IMR-90 (cell line): ENCODE measurements around the gene SH3GLB2. TPM values are rescaled to one million over a fixed set of nuclear protein-coding genes. Genes with fewer than 3 reads are reported as not detected.

Experiments used
- ATAC-seq: fragments of 200-7000 bp; cut with Tn5 transposase; 2 replicates; pipeline ENCODE4 v1.9.1; 2020; ENCODE audit warnings: low read depth, mild to moderate bottlenecking, moderate library complexity
- BruUV-seq: library from RNA; stranded (reverse); fragments of 400-500 nt; replicated peaks from 2 replicates; lab custom pipeline; 2021; lab: Mats Ljungman, UMichigan
- CTCF ChIA-PET: fragments of 300-600 bp; formaldehyde crosslinking; extraction: SDS; loops from one replicate; lab custom pipeline; 2021; ENCODE audit warnings: antibody characterized with exemption; lab: Yijun Ruan, JAX
- POLR2A ChIA-PET: fragments of 300-600 bp; sonication (Branson Sonifier 250); formaldehyde crosslinking; loops from one replicate; lab custom pipeline; 2022; ENCODE audit warnings: antibody characterized with exemption; ENCODE audit not compliant: unreplicated experiment; lab: Charles Lee
- DNase-seq: peaks from one replicate; pipeline ENCODE4 v3.0.0; 2013
- H2AFZ ChIP-seq: replicated peaks from 2 replicates; pipeline ENCODE3; 2013; ENCODE audit warnings: low read length, mild to moderate bottlenecking; ENCODE audit not compliant: poor library complexity
- H2AK5ac ChIP-seq: 2 replicates; pipeline ENCODE4 v1.6.1; 2013; ENCODE audit warnings: low read depth, low read length, inconsistent platforms
- H2AK9ac ChIP-seq: replicated peaks from 2 replicates; pipeline ENCODE3; 2013; ENCODE audit warnings: mild to moderate bottlenecking, low read depth, low read length, moderate library complexity; ENCODE audit not compliant: poor library complexity
- H2BK120ac ChIP-seq: 2 replicates; pipeline ENCODE4 v1.6.1; 2013; ENCODE audit warnings: low read depth, low read length, inconsistent platforms
- H2BK15ac ChIP-seq: 3 replicates; pipeline ENCODE4 v1.6.1; 2013; ENCODE audit warnings: low read depth, low read length, inconsistent platforms
- H2BK20ac ChIP-seq: 2 replicates; pipeline ENCODE4 v1.6.1; 2013; ENCODE audit warnings: low read depth, mild to moderate bottlenecking, inconsistent platforms, low read length, moderate library complexity
- H2BK5ac ChIP-seq: 2 replicates; pipeline ENCODE4 v1.6.1; 2013; ENCODE audit warnings: mild to moderate bottlenecking, low read depth, low read length, inconsistent platforms; ENCODE audit not compliant: poor library complexity, severe bottlenecking
- H3K14ac ChIP-seq: replicated peaks from 2 replicates; pipeline ENCODE4 v1.6.1; 2013; ENCODE audit warnings: low read depth, low read length, inconsistent platforms
- H3K18ac ChIP-seq: 2 replicates; pipeline ENCODE4 v1.6.1; 2013; ENCODE audit warnings: low read depth, low read length, control low read depth
- H3K23ac ChIP-seq: 2 replicates; pipeline ENCODE4 v1.6.1; 2013; ENCODE audit warnings: low read depth, low read length, inconsistent platforms
- H3K27ac ChIP-seq: 2 replicates; pipeline ENCODE4 v1.5.1; 2013; ENCODE audit warnings: mild to moderate bottlenecking, control low read depth, low read length; ENCODE audit not compliant: insufficient read depth
- H3K27me3 ChIP-seq: 2 replicates; pipeline ENCODE4 v1.6.1; 2013; ENCODE audit warnings: low read length; ENCODE audit not compliant: control insufficient read depth, insufficient read depth
- H3K36me3 ChIP-seq: 2 replicates; pipeline ENCODE4 v1.6.1; 2013; ENCODE audit warnings: low read length, mixed read lengths; ENCODE audit not compliant: control insufficient read depth, insufficient read depth
- H3K4ac ChIP-seq: 2 replicates; pipeline ENCODE4 v1.6.1; 2013; ENCODE audit warnings: low read depth, low read length, inconsistent platforms
- H3K4me1 ChIP-seq: 2 replicates; pipeline ENCODE4 v1.6.1; 2013; ENCODE audit warnings: low read length, mixed read lengths; ENCODE audit not compliant: control insufficient read depth, insufficient read depth
- H3K4me2 ChIP-seq: 2 replicates; pipeline ENCODE4 v1.6.1; 2013; ENCODE audit warnings: low read depth, mild to moderate bottlenecking, control low read depth, low read length, moderate library complexity
- H3K4me3 ChIP-seq: 2 replicates; pipeline ENCODE4 v1.5.1; 2013; ENCODE audit warnings: low read depth, mild to moderate bottlenecking, control low read depth, low read length, moderate library complexity; ENCODE audit not compliant: insufficient read depth
- H3K56ac ChIP-seq: 2 replicates; pipeline ENCODE4 v1.6.1; 2013; ENCODE audit warnings: low read length, inconsistent platforms; ENCODE audit not compliant: insufficient read depth; ENCODE audit errors: extremely low read depth
- H3K79me1 ChIP-seq, 2 experiments: 2 replicates each; pipeline ENCODE4 v1.6.1; 2013; ENCODE audit warnings: low read length in 2 of 2, inconsistent platforms in 1 of 2, low read depth in 1 of 2
- H3K9ac ChIP-seq: 2 replicates; pipeline ENCODE4 v1.6.1; 2013; ENCODE audit warnings: low read depth, low read length, control low read depth
- H3K9me1 ChIP-seq: 2 replicates; pipeline ENCODE4 v1.6.1; 2013; ENCODE audit warnings: low read length, inconsistent platforms; ENCODE audit not compliant: insufficient read depth
- H3K9me3 ChIP-seq: 2 replicates; pipeline ENCODE4 v1.6.1; 2013; ENCODE audit warnings: low read length; ENCODE audit not compliant: control insufficient read depth, insufficient read depth
- H4K20me1 ChIP-seq: 2 replicates; pipeline ENCODE4 v1.6.1; 2013; ENCODE audit warnings: low read length, inconsistent platforms; ENCODE audit not compliant: insufficient read depth
- H4K5ac ChIP-seq: 2 replicates; pipeline ENCODE4 v1.6.1; 2013; ENCODE audit warnings: mild to moderate bottlenecking, low read depth, low read length, control low read depth
- H4K8ac ChIP-seq, 2 experiments: 2 replicates each; pipeline ENCODE4 v1.6.1; 2013; ENCODE audit warnings: low read depth in 2 of 2, low read length in 2 of 2, control low read depth in 1 of 2, inconsistent platforms in 1 of 2
- H4K91ac ChIP-seq: 2 replicates; pipeline ENCODE4 v1.6.1; 2013; ENCODE audit warnings: low read depth, low read length, inconsistent platforms; ENCODE audit not compliant: insufficient read depth
- CEBPB ChIP-seq: IDR thresholded peaks from 2 replicates; pipeline ENCODE4 v1.6.1; 2012; ENCODE audit warnings: low read depth, low read length, improper control_type of control experiment
- MAFK ChIP-seq: IDR thresholded peaks from 2 replicates; pipeline ENCODE4 v1.6.1; 2012; ENCODE audit warnings: low read depth, low read length, improper control_type of control experiment
- POLR2A ChIP-seq: IDR thresholded peaks from 2 replicates; pipeline ENCODE4 v1.6.1; 2012; ENCODE audit warnings: mild to moderate bottlenecking, low read depth, low read length
- WGBS, 2 experiments: methylation state at CpG; one replicate each; pipeline versions ENCODE4 v1.1.5 to v1.1.7; 2013; ENCODE audit warnings: missing lambda C conversion rate in 2 of 2; ENCODE audit not compliant: insufficient read length in 1 of 2; ENCODE audit errors: extremely low coverage in 2 of 2; 5-methylcytosine and 5-hydroxymethylcytosine counted together
- dilution Hi-C: fragments of 300-500 bp; cut with HindIII; formaldehyde crosslinking; loops from one replicate; pipeline ENCODE4 v1.14.3; 2018; ENCODE audit warnings: low sequenced_read_pairs; ENCODE audit not compliant: unreplicated experiment
- in situ Hi-C: fragments of 300-500 bp; cut with MboI; formaldehyde crosslinking; loops from 3 replicates; pipeline ENCODE4 v1.14.3; 2019; ENCODE audit warnings: low sequenced_read_pairs, inconsistent platforms, mixed read lengths
- intact Hi-C: fragments of 100-400 bp; cut with micrococcal nuclease; formaldehyde crosslinking; loops from 2 replicates; pipeline ENCODE4 v1.10.0; 2022
- polyA plus RNA-seq, 3 experiments: library from polyadenylated mRNA; depleted of rRNA; stranded (reverse); fragments of >200 nt; gene quantifications; 2 replicates each; pipeline ENCODE4 v1.2.3, GENCODE V29; 2012; ENCODE audit warnings: low replicate concordance in 1 of 3
- total RNA-seq: library from RNA; depleted of rRNA; stranded (reverse); fragments of >200 nt; gene quantifications from 2 replicates; pipeline ENCODE4 v1.2.3, GENCODE V29; 2012
- TF ChIP-seq, protein P1 (sequence below): conservative IDR thresholded peaks from 2 replicates; pipeline ENCODE4 v1.5.1; 2012; ENCODE audit warnings: mild to moderate bottlenecking, low read depth, low read length, improper control_type of control experiment

Gene SH3GLB2
- total and polyA plus RNA-seq, 2 of the 4 experiments (the other 2 are of a cell fraction): 36.4 to 68.4 TPM

GRCh38 chr9:129060991-129061390 lies 32.9 kb upstream of the SH3GLB2 start:
- peaks cover 0 to 11% of the 10 kb centered on the region in 2 experiments; a peak in 1 of 4 replicates for H3K79me1 ChIP-seq
- H3K27ac ChIP-seq: no peak overlapping the region
- H3K18ac ChIP-seq: no peak overlapping the region
- H4K91ac ChIP-seq: no peak overlapping the region
- ChIA-PET CTCF (no interaction called here), POLR2A (no interaction called here)
- no peak overlapping the region for H2BK15ac ChIP-seq
- WGBS, 2 experiments: 87% methylated on average over 9 of the region's 12 CpGs; no CpG with 5 or more reads in 1 of the 2 experiments
- no peak overlapping the region for H2AFZ ChIP-seq
- no peak overlapping the region for H3K4me2 ChIP-seq
- no peaks in the 10 kb centered on the region for H3K9me1 ChIP-seq
- H3K4me1 ChIP-seq: no peaks in the 10 kb centered on the region
- DNase-seq (no peak), ATAC-seq (no peak)
- dilution Hi-C loops: no loop called here
- H2BK20ac ChIP-seq: no peak overlapping the region
- H2AK5ac ChIP-seq: no peak overlapping the region
- no peak overlapping the region for H3K23ac ChIP-seq
- TF ChIP-seq CEBPB (no peak), MAFK (no peak), POLR2A (no peak)
- TF ChIP-seq, protein P1, sequence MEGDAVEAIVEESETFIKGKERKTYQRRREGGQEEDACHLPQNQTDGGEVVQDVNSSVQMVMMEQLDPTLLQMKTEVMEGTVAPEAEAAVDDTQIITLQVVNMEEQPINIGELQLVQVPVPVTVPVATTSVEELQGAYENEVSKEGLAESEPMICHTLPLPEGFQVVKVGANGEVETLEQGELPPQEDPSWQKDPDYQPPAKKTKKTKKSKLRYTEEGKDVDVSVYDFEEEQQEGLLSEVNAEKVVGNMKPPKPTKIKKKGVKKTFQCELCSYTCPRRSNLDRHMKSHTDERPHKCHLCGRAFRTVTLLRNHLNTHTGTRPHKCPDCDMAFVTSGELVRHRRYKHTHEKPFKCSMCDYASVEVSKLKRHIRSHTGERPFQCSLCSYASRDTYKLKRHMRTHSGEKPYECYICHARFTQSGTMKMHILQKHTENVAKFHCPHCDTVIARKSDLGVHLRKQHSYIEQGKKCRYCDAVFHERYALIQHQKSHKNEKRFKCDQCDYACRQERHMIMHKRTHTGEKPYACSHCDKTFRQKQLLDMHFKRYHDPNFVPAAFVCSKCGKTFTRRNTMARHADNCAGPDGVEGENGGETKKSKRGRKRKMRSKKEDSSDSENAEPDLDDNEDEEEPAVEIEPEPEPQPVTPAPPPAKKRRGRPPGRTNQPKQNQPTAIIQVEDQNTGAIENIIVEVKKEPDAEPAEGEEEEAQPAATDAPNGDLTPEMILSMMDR: no peak
- no peaks in the 10 kb centered on the region for H4K20me1 ChIP-seq
- intact Hi-C loops: no loop called here
- no TSS peak for BruUV-seq
- H3K4me3 ChIP-seq: no peak overlapping the region
- H3K9me3 ChIP-seq: no peaks in the 10 kb centered on the region
- H3K14ac ChIP-seq: no peak overlapping the region
- no peak overlapping the region for H4K8ac ChIP-seq
- in situ Hi-C loops: no loop called here
- H3K36me3 ChIP-seq: peaks cover 48% of the 10 kb centered on the region
- no peak overlapping the region for H2BK5ac ChIP-seq
- no peaks in the 10 kb centered on the region for H3K27me3 ChIP-seq
- H4K5ac ChIP-seq: no peak overlapping the region
- no peak overlapping the region for H3K56ac ChIP-seq
- H3K9ac ChIP-seq: no peak overlapping the region
- H3K4ac ChIP-seq: no peak overlapping the region
- no peak overlapping the region for H2AK9ac ChIP-seq
- no peak overlapping the region for H2BK120ac ChIP-seq
